Body of pancreas (tissue), 4 donors: ENCODE data around the gene TOPORS.

Experiments used
- CTCF ChIP-seq, 7 experiments: fragments of 450-650 bp in 4 of 7; fragments of 200-600 bp in 3 of 7; sonication (generic) in 3 of 7; IDR thresholded peaks; one replicate each; pipeline ENCODE4 v1.5.1; 2016 to 2019; ENCODE audit warnings: antibody characterized with exemption in 7 of 7
- POLR2A ChIP-seq, 3 donors: fragments of 450-650 bp; IDR thresholded peaks; one replicate each; pipeline ENCODE4 v1.6.1; 2016; ENCODE audit warnings: antibody characterized with exemption in 3 of 3, mild to moderate bottlenecking in 2 of 3

- TF ChIP-seq POLR2A (IDR thresholded peaks at IDR 0.05): no peak
- TF ChIP-seq CTCF (IDR thresholded peaks at IDR 0.05): no peak
Observed at GRCh38 chr9:32584784-32585183, 32.4 kb upstream of the TOPORS start.
